Cardiac ventricle fibroblast (primary cell): Measurements from ENCODE around the gene MAP2K6. TPM values are rescaled to one million over a fixed set of nuclear protein-coding genes. Genes with fewer than 3 reads are reported as not detected.

Experiments
- total RNA-seq: library from RNA; depleted of rRNA; stranded (reverse); fragments of >200 nt; gene quantifications from 2 replicates; pipeline ENCODE4 v1.2.3, GENCODE V29; 2015

Gene MAP2K6
- total RNA-seq, result 3.9 and 6.1 TPM in 2 replicates

DNA sequence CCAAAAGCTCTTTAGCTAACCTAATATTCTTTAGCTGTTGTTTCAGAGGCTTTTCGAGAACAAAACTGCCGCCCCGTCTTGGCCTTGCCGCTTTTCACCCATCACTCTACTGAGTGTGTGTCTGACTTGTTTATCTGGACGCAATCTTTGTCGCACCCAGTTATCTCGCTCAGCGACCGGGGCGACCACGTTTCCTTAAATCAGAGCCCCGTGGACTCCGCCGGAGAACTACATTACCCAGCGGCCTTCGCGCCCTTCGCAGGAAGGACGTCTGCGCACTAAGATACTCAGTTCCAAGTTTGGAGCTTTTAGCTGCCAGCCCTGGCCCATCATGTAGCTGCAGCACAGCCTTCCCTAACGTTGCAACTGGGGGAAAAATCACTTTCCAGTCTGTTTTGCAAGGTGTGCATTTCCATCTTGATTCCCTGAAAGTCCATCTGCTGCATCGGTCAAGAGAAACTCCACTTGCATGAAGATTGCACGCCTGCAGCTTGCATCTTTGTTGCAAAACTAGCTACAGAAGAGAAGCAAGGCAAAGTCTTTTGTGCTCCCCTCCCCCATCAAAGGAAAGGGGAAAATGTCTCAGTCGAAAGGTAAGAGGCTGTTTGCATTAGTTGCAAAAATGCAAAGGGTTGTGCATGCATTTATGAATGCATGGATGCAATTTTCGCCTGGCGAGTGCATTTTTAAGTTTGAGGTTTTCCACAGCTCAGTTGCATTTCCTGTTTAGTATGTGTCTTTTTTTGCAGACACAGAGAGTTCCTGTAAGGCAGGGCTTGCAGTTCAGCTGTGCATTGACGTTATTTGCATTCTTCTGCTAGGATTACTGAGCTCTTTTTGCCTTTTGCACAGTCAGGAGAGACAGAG is at the start of gene MAP2K6:
Gene MAP2K6, plus strand, starts transcription at position 290 of the 867 bp plus-strand sequence. Its CDS starts 288 bp downstream, at position 578.

Other genes starting within 250 kb of the MAP2K6 start
- gene ABCA10, start 185.9 kb upstream of the MAP2K6 start, total RNA-seq, result 2.8 TPM in 2 replicates
- gene ABCA5, start 87.6 kb upstream of the MAP2K6 start, total RNA-seq, result 11.2 and 18.7 TPM in 2 replicates